Testis (tissue), 3 donors: ENCODE measurements around the gene MTRFR. TPM values are rescaled to one million over a fixed set of nuclear protein-coding genes. Genes with fewer than 3 reads are reported as not detected.
A peak's percentile ranks its signal among the peaks of the same experiment; 100 is the strongest.

Experiments used
- DNase-seq: peaks from one replicate; pipeline ENCODE4 v3.0.0-alpha.2; 2019
- H3K27ac ChIP-seq, 2 donors: fragments of 200-600 bp; sonication (generic); one replicate each; pipeline ENCODE4 v1.5.1; 2019
- H3K27me3 ChIP-seq: fragments of 200-600 bp; sonication (generic); one replicate; pipeline ENCODE4 v1.5.1; 2019
- H3K36me3 ChIP-seq: fragments of 200-600 bp; sonication (generic); one replicate; pipeline ENCODE4 v1.5.1; 2017; ENCODE audit warnings: low read depth; ENCODE audit errors: missing control alignments
- H3K4me1 ChIP-seq: fragments of 200-600 bp; sonication (generic); one replicate; pipeline ENCODE4 v1.5.1; 2019
- H3K4me3 ChIP-seq, 2 donors: fragments of 200-600 bp; sonication (generic); one replicate each; pipeline ENCODE4 v1.5.1; 2017 to 2019
- H3K9me3 ChIP-seq: fragments of 200-600 bp; sonication (generic); one replicate; pipeline ENCODE4 v1.5.1; 2017
- CTCF ChIP-seq, 3 experiments: fragments of 450-650 bp in 2 of 3; fragments of 200-600 bp in 1 of 3; sonication (generic) in 1 of 3; IDR thresholded peaks; one replicate each; pipeline ENCODE4 v1.5.1; 2016 to 2019; ENCODE audit warnings: antibody characterized with exemption in 3 of 3, mild to moderate bottlenecking in 2 of 3, moderate library complexity in 1 of 3
- POLR2A ChIP-seq: fragments of 450-650 bp; IDR thresholded peaks from one replicate; pipeline ENCODE4 v1.6.1; 2017; ENCODE audit warnings: antibody characterized with exemption, mild to moderate bottlenecking, moderate library complexity
- WGBS, 2 donors: methylation state at CpG; one replicate each; pipeline ENCODE4 v1.1.5; 2018; 5-methylcytosine and 5-hydroxymethylcytosine counted together
- intact Hi-C: fragments of 100-400 bp; cut with DNase I; formaldehyde crosslinking; loops from one replicate; pipeline ENCODE4 v1.15.1; 2023; ENCODE audit warnings: low total_unique reads
- polyA plus RNA-seq: library from polyadenylated mRNA; stranded (reverse); fragments of 350-450 nt; fragmentation: Illumina TruSeq; extraction: RNeasy Lipid Tissue Mini Kit (QIAGEN cat#74804); gene quantifications from one replicate; pipeline ENCODE4 v1.2.3, GENCODE V29; 2014; ENCODE audit warnings: low read depth, low replicate concordance; ENCODE audit not compliant: insufficient read depth
- total RNA-seq, 2 donors: library from RNA; depleted of rRNA; stranded (reverse); fragments of >200 nt; gene quantifications; one replicate each; pipeline ENCODE4 v1.2.3, GENCODE V29; 2016

The MTRFR gene
- total and polyA plus RNA-seq, 3 donors from 2014 or later: 21.1 to 23.6 (median 21.3) TPM

- H3K36me3 ChIP-seq: no peaks in the 10 kb centered on the region
- TF ChIP-seq POLR2A: no peak
- no peak for TF ChIP-seq CTCF (IDR thresholded peaks at IDR 0.05)
- peaks cover 29% of the 10 kb centered on the region for H3K4me1 ChIP-seq
- 0 to 1% methylated on average over 14 to 34 of the region's 51 CpGs for WGBS, 2 donors
- intact Hi-C loops: no loop called here
- H3K9me3 ChIP-seq: no peaks in the 10 kb centered on the region
- H3K4me3 ChIP-seq: peak overlapping the region; percentile 77 to 83
- peak overlapping the region; percentile 86 for H3K27ac ChIP-seq
- no peak for DNase-seq
- no peaks in the 10 kb centered on the region for H3K27me3 ChIP-seq
These were observed 37.2 kb downstream of the MTRFR start for GRCh38 chr12:123270214-123271000.

GRCh38 chr12:123271001-123271668, 37.9 kb downstream of the MTRFR start:
- Histone ChIP-seq H3K36me3 (no peaks in the 10 kb centered on the region), H3K9me3 (no peaks in the 10 kb centered on the region), H3K27me3 (no peaks in the 10 kb centered on the region), H3K27ac (peak overlapping the region; percentile 86), H3K4me1 (peaks cover 29% of the 10 kb centered on the region), H3K4me3 (peak overlapping the region; percentile 77 to 83)
- DNase-seq: peak; percentile 71
- WGBS, 2 donors: no CpG with 5 or more reads among the region's 108 CpGs
- peak in 1 of 3 experiments; percentile 78 for TF ChIP-seq CTCF (IDR thresholded peaks at IDR 0.05)
- TF ChIP-seq POLR2A: no peak
- intact Hi-C loops: no loop called here

DNA sequence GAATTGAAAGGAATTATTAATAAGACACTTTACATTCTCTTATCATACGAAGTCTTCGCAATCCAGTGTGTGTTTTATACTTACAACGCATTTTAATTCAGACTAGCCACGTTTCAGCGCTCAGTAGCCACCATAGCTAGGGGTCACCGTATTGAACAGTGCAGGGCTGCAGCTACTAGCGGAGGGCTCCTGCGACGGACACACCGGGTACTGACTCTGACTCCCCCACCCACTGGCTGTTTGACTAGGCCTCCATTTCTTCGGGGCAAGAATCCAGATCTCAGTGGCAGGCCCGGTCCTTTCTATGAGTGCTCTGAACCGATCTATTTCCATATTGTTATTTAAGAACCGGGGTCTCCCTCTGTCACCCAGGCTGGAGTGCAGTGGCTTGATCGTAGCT, 39.9 kb downstream of the MTRFR start:
- Histone ChIP-seq H3K36me3 (no peaks in the 10 kb centered on the region), H3K4me1 (peaks cover 20% of the 10 kb centered on the region), H3K27me3 (no peaks in the 10 kb centered on the region), H3K27ac (no peak overlapping the region), H3K9me3 (no peaks in the 10 kb centered on the region), H3K4me3 (no peak overlapping the region)
- intact Hi-C loops: no loop called here
- WGBS, 2 donors: 54 to 72% methylated on average over 15 of the region's 15 CpGs
- no peak for DNase-seq
- TF ChIP-seq CTCF (IDR thresholded peaks at IDR 0.05): no peak
- TF ChIP-seq POLR2A: no peak

- no peak for TF ChIP-seq CTCF (IDR thresholded peaks at IDR 0.05)
- TF ChIP-seq POLR2A: no peak
- H3K27me3 ChIP-seq: no peaks in the 10 kb centered on the region
- no peaks in the 10 kb centered on the region for H3K4me1 ChIP-seq
- no peak for DNase-seq
- intact Hi-C loops: no loop called here
- H3K36me3 ChIP-seq: no peaks in the 10 kb centered on the region
- H3K27ac ChIP-seq: no peak overlapping the region
- no peak overlapping the region for H3K4me3 ChIP-seq
- WGBS, 2 donors: 71 to 73% methylated on average over 2 of the region's 2 CpGs
- H3K9me3 ChIP-seq: no peaks in the 10 kb centered on the region
These were observed 44.9 kb downstream of the MTRFR start for GRCh38 chr12:123278101-123278627.
